HG03045 (cell line): Measurements from ENCODE around the gene ANO10.
"Not testable (repeated sequence)": the region's sequence is repeated elsewhere in the genome, so short reads cannot be mapped to it uniquely, and the experiment has no call there.

Experiments used
- ATAC-seq: cut with Tn5 transposase; IDR thresholded peaks from one replicate; pipeline ENCODE4 v1.9.1; 2021; ENCODE audit warnings: mild to moderate bottlenecking, moderate library complexity; ENCODE audit not compliant: unreplicated experiment

ANO10 gene

GRCh38 chr3:43583481-43583880, 38.3 kb downstream of the ANO10 start:
- ATAC-seq = no peak

GRCh38 chr3:43582866-43583265, 38.9 kb downstream of the ANO10 start:
- ATAC-seq = no peak

GRCh38 chr3:43581343-43581742, 40.5 kb downstream of the ANO10 start:
- ATAC-seq = no peak

- no peak for ATAC-seq
These were observed 41.6 kb downstream of the ANO10 start for GRCh38 chr3:43580181-43580580.

- ATAC-seq = no peak
These were observed 48.2 kb downstream of the ANO10 start for GRCh38 chr3:43573576-43573975.

- not testable (repeated sequence) for ATAC-seq
These were observed 56.0 kb downstream of the ANO10 start for GRCh38 chr3:43565661-43566341.

GRCh38 chr3:43559961-43560360, 61.9 kb downstream of the ANO10 start:
- no peak for ATAC-seq

GRCh38 chr3:43558171-43558570, 63.6 kb downstream of the ANO10 start:
- ATAC-seq = no peak

GRCh38 chr3:43549626-43550290, 72.1 kb downstream of the ANO10 start:
- ATAC-seq = no peak

GRCh38 chr3:43544277-43544676, 77.5 kb downstream of the ANO10 start:
- not testable (repeated sequence) for ATAC-seq

- no peak for ATAC-seq
These were observed 79.3 kb downstream of the ANO10 start for GRCh38 chr3:43542328-43543043.

- ATAC-seq = no peak
These were observed 81.2 kb downstream of the ANO10 start for GRCh38 chr3:43540624-43541023.

- ATAC-seq = no peak
These were observed 82.5 kb downstream of the ANO10 start for GRCh38 chr3:43539321-43539720.

- no peak for ATAC-seq
These were observed 84.6 kb downstream of the ANO10 start for GRCh38 chr3:43537225-43537624.

GRCh38 chr3:43534675-43535074, 87.1 kb downstream of the ANO10 start:
- no peak for ATAC-seq

- ATAC-seq = no peak
These were observed 88.8 kb downstream of the ANO10 start for GRCh38 chr3:43533009-43533408.

GRCh38 chr3:43531835-43532234, 90.0 kb downstream of the ANO10 start:
- no peak for ATAC-seq

- no peak for ATAC-seq
These were observed 93.2 kb downstream of the ANO10 start for GRCh38 chr3:43528498-43529099.

GRCh38 chr3:43526956-43527355, 94.9 kb downstream of the ANO10 start:
- ATAC-seq = no peak

- no peak for ATAC-seq
These were observed 95.7 kb downstream of the ANO10 start for GRCh38 chr3:43525941-43526607.

GRCh38 chr3:43525386-43525785, 96.4 kb downstream of the ANO10 start:
- no peak for ATAC-seq
